Keratinocyte (primary cell): ENCODE data around the gene GALNT2.

ENCODE experiments used
- EZH2 ChIP-seq: IDR thresholded peaks from one replicate; pipeline ENCODE4 v1.6.1; 2012; ENCODE audit warnings: inconsistent platforms, mild to moderate bottlenecking, low read length, moderate library complexity
- TF ChIP-seq, protein P1 (sequence below), 3 experiments: IDR thresholded peaks in 1 of 3; conservative IDR thresholded peaks in 1 of 3; optimal IDR thresholded peaks in 1 of 3; 2 replicates in 2 of 3; 3 replicates in 1 of 3; pipeline versions ENCODE3 to v1.5.1; 2011; ENCODE audit warnings: low read length in 3 of 3, mild to moderate bottlenecking in 3 of 3, moderate library complexity in 2 of 3, control low read depth in 1 of 3, inconsistent platforms in 1 of 3; ENCODE audit not compliant: insufficient read depth in 2 of 3; ENCODE audit errors: extremely low read depth in 1 of 3

DNA sequence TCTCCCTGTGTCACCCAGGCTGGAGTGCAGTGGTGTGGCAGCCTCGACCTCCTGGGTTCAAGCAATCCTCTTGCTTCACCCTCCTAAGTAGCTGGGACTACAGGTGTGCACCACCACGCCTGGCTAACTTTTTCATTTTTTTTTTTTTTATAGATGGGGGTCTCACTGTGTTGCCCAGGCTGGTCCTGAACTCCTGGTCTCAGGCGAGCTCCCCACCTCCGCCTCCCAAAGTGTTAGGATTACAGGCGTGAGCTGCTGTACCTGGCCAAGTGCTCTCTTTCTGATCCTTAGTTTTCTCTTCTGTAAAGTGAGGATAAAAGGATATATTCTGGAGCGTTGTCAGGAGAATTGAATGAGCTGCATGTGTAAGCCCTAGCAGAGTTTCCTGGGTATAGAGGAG is 68.7 kb downstream of the GALNT2 start:
- TF ChIP-seq, protein P1, sequence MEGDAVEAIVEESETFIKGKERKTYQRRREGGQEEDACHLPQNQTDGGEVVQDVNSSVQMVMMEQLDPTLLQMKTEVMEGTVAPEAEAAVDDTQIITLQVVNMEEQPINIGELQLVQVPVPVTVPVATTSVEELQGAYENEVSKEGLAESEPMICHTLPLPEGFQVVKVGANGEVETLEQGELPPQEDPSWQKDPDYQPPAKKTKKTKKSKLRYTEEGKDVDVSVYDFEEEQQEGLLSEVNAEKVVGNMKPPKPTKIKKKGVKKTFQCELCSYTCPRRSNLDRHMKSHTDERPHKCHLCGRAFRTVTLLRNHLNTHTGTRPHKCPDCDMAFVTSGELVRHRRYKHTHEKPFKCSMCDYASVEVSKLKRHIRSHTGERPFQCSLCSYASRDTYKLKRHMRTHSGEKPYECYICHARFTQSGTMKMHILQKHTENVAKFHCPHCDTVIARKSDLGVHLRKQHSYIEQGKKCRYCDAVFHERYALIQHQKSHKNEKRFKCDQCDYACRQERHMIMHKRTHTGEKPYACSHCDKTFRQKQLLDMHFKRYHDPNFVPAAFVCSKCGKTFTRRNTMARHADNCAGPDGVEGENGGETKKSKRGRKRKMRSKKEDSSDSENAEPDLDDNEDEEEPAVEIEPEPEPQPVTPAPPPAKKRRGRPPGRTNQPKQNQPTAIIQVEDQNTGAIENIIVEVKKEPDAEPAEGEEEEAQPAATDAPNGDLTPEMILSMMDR (optimal IDR thresholded peaks at IDR 0.05 in 1 of 3, IDR thresholded peaks at IDR 0.05 in 1 of 3, conservative IDR thresholded peaks at IDR 0.05 in 1 of 3; ENCODE audit: extremely low read depth in 1 of 3, insufficient read depth in 2 of 3, low read length in 3 of 3), result no peak
- no peak for TF ChIP-seq EZH2
